Erythroblast (primary cell): ENCODE data around the gene PRODH.

Experiments
- GATA1 ChIP-seq: IDR thresholded peaks from 2 replicates; pipeline ENCODE4 v1.6.1; 2011; ENCODE audit warnings: low read depth, mild to moderate bottlenecking, control low read depth, low read length, moderate library complexity
- POLR2A ChIP-seq: IDR thresholded peaks from 2 replicates; pipeline ENCODE4 v1.6.1; 2011; ENCODE audit warnings: mild to moderate bottlenecking, low read length

DNA sequence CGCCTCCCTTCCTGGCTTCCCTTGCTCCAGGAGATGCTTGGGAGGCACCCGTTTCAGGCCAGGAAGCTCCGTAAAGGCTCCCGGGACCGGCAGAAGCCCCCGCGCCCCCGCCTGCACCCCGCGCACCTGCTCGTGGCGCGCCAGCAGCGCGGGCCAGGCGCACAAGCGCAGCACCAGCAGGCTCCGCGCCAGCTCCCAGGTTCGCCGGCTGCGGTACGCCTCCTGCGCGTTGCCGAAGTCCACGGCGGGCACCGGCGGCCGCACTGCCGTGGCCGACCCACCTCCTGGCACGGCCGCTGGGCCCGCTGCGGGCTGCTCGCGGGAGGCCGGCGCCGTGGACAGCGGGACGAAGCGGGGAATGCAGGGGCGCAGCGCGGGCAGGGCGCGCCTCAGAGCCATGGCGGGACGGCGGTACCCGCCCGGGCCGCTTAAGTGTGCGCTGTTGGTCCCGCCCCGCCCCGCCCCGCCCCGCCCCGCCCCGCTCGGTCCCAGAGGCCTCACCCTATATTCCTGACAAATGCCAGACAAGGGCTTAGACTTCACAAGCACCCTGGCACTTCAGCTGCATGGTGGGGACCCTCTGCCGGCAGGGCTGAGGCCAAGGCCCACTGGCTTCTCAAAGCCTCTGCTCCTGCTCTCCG is at the start of gene PRODH:
- TF ChIP-seq POLR2A (no peak), GATA1 (no peak)
